H1 (cell line): ENCODE results near the gene SLC2A1. TPM values are rescaled to one million over a fixed set of nuclear protein-coding genes. Genes with fewer than 3 reads are reported as not detected.

Source experiments
- ASH2L ChIP-seq: fragments of 200-600, 300-600 bp; sonication (generic); IDR thresholded peaks from one replicate; pipeline ENCODE4 v1.7.1; 2017; ENCODE audit warnings: low read length
- BCL11A ChIP-seq, 2 experiments: IDR thresholded peaks; one replicate each; pipeline ENCODE4 v1.6.1; 2011; ENCODE audit warnings: low read depth in 2 of 2, low read length in 2 of 2, mild to moderate bottlenecking in 2 of 2
- CEBPB ChIP-seq: IDR thresholded peaks from 2 replicates; pipeline ENCODE4 v1.6.1; 2012; ENCODE audit warnings: low read depth, low read length
- CREB1 ChIP-seq: IDR thresholded peaks from 2 replicates; pipeline ENCODE4 v1.6.1; 2012; ENCODE audit warnings: inconsistent platforms
- CTCF ChIP-seq, 3 experiments: IDR thresholded peaks; 1 replicate in 2 of 3; 2 replicates in 1 of 3; pipeline versions ENCODE4 v1.5.1 to v1.6.1; 2011; ENCODE audit warnings: low read length in 3 of 3, mild to moderate bottlenecking in 3 of 3, inconsistent platforms in 2 of 3, low read depth in 1 of 3, moderate library complexity in 1 of 3; ENCODE audit not compliant: insufficient read depth in 1 of 3; ENCODE audit errors: control extremely low read depth in 1 of 3
- EP300 ChIP-seq, 2 experiments: IDR thresholded peaks; 1 replicate in 1 of 2; 2 replicates in 1 of 2; pipeline ENCODE4 v1.6.1; 2011 to 2012; ENCODE audit warnings: low read depth in 2 of 2, low read length in 2 of 2, mild to moderate bottlenecking in 2 of 2, borderline replicate concordance in 1 of 2, inconsistent platforms in 1 of 2, moderate library complexity in 1 of 2
- GTF2F1 ChIP-seq: IDR thresholded peaks from 2 replicates; pipeline ENCODE4 v1.6.1; 2012; ENCODE audit warnings: low read depth, low read length, improper control_type of control experiment, borderline replicate concordance
- JUND ChIP-seq: IDR thresholded peaks from 2 replicates; pipeline ENCODE4 v1.6.1; 2011; ENCODE audit warnings: mild to moderate bottlenecking, improper control_type of control experiment, low read length
- MAX ChIP-seq: IDR thresholded peaks from 2 replicates; pipeline ENCODE4 v1.6.1; 2012; ENCODE audit warnings: inconsistent platforms
- NANOG ChIP-seq: IDR thresholded peaks from 2 replicates; pipeline ENCODE4 v1.6.1; 2011; ENCODE audit warnings: low read length, low read depth, mild to moderate bottlenecking, inconsistent platforms; ENCODE audit not compliant: insufficient read depth, poor library complexity, severe bottlenecking
- POLR2A ChIP-seq, 2 experiments: IDR thresholded peaks; 1 replicate in 1 of 2; 2 replicates in 1 of 2; pipeline ENCODE4 v1.6.1; 2011; ENCODE audit warnings: low read depth in 2 of 2, low read length in 2 of 2, mild to moderate bottlenecking in 2 of 2; ENCODE audit errors: control extremely low read depth in 1 of 2
- POLR2AphosphoS5 ChIP-seq: IDR thresholded peaks from 2 replicates; pipeline ENCODE4 v1.6.1; 2011; ENCODE audit warnings: low read depth, low read length
- TBP ChIP-seq: IDR thresholded peaks from 2 replicates; pipeline ENCODE4 v1.6.1; 2011; ENCODE audit warnings: low read depth, low read length, improper control_type of control experiment
- TCF12 ChIP-seq: IDR thresholded peaks from 2 replicates; pipeline ENCODE4 v1.6.1; 2011; ENCODE audit warnings: low read depth, mild to moderate bottlenecking, low read length
- YY1 ChIP-seq: IDR thresholded peaks from 2 replicates; pipeline ENCODE4 v1.6.1; 2011; ENCODE audit warnings: low read depth, mild to moderate bottlenecking, low read length
- ZNF274 ChIP-seq: IDR thresholded peaks from 2 replicates; pipeline ENCODE4 v1.7.0; 2012; ENCODE audit warnings: low read length, borderline replicate concordance; ENCODE audit errors: extremely low read depth
- polyA plus RNA-seq, 7 experiments: library from polyadenylated mRNA; depleted of rRNA in 3 of 7; stranded (reverse) in 5 of 7; unstranded in 2 of 7; fragments of >200 nt in 5 of 7; fragments of 200-250 nt in 2 of 7; gene quantifications; 1 replicate in 5 of 7; 2 replicates in 1 of 7; 4 replicates in 1 of 7; pipeline versions ENCODE4 v1.2.1 to v1.2.3, GENCODE V29; 2011 to 2013; ENCODE audit warnings: missing spikeins in 2 of 7, mixed read lengths in 2 of 7
- total RNA-seq: library from RNA; stranded (reverse); fragmentation: NEBNext Ultra II Directional; extraction: Animal tissue kit (Norgen Biotek cat#: 25700); gene quantifications from 2 replicates; pipeline ENCODE4 v1.2.1, GENCODE V29; 2021

The SLC2A1 gene
- total and polyA plus RNA-seq, 2 of the 8 experiments (the other 6 are each of a cell fraction or from before 2014, with no cell fraction given) = 230 to 308 TPM

DNA sequence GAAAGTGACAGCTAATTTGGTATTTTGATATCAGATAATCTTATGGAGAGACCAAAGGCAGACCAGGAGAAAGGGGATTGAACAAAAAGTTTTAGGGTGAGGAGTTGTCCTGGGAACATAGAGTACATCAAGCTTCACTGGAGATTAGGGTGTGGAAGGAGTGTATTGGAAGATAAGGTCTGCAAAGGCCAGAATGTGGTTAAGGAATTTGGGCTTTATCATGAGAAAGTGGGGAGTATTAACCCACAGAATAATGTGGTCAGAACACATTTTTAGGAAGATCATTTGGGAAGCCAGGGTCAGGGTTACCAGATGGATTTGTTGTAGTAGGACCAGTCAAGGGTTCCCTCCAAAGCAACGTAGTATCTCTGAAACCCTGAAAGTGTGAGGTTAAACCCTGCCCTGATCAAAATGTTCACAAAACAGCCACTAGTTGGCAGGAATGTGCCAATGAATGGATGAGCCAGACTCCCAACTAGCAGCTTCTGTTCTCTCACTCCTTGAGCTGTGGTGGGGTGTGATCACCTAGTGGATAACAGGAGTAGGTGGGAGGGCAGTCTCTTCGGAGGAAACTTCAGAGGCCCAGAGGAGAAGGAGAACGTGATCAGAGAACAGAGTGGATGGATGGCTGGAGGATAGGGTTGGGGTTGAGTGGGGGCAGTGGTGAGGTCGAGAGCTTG, 35.8 kb downstream of the SLC2A1 start (continued):
- TF ChIP-seq ZNF274 (no peak), POLR2AphosphoS5 (peak; percentile 31; the same call in 1 of the 2 replicates), MAX (0 out of 2 replicates have a peak, but pooled peaks have one; percentile 30), TBP (no peak), GTF2F1 (no peak), POLR2A (IDR thresholded peaks at IDR 0.05; ENCODE audit: control extremely low read depth in 1 of 2, low read depth in 2 of 2, low read length in 2 of 2) (no peak), EP300 (IDR thresholded peaks at IDR 0.05; ENCODE audit: borderline replicate concordance in 1 of 2, low read depth in 2 of 2, low read length in 2 of 2) (0 out of 3 replicates have a peak, but pooled peaks of 1 of the 2 experiments have one; percentile 11), JUND (no peak), BCL11A (IDR thresholded peaks at IDR 0.05; ENCODE audit: low read depth in 2 of 2, low read length in 2 of 2) (no peak), YY1 (peak; percentile 57; the same call in 1 of the 2 replicates), NANOG (no peak), CEBPB (no peak), TCF12 (no peak), CREB1 (no peak), ASH2L (no peak), CTCF (IDR thresholded peaks at IDR 0.05; ENCODE audit: control extremely low read depth in 1 of 3, insufficient read depth in 1 of 3, low read depth in 1 of 3, low read length in 3 of 3) (peak; percentile 37 to 94 (median 89))
